ENCODE measurements around the gene MZT2B.
"Not testable (repeated sequence)": the region's sequence is repeated elsewhere in the genome, so short reads cannot be mapped to it uniquely, and the experiment has no call there.

DNA sequence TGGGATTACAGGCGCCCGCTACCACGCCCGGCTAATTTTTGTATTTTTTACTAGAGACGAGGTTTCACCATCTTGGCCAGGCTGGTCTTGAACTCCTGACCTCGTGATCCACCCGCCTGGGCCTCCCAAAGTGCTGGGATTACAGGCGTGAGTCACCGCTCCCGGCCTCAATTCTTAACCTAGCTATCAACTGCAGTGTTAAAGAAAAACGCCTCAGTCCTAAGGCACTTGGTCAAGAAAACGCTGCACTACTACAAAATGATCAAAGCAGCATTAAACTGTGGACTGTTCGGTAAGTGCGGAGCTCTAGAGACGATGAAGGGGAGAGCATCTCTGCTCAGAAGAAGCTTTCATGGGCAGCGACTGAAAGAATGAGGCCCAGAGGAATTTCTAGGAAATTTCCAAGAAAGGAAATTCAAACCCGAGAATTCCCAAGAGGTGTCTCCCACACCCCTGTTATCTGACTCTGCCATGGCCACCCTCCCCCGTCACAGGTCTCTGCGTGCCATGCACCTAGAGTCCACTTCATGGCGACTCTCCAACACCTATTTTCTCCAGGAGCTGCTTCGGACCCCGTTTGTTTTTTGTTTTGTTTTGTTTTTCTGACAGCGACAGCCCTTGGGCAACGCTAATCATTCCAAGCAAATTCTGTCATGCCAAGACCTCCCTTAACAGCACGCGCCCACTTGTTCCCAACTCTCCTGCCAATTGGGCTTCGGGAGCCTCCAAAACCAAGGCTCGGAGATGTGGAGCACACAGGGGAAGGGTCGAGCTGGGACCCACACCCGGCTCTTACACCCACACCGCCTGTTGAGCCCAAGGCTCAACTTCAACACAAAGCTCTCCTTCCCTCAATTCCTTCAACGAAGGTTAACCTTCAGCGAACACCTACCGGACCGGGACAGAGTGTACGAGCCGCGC lies 1.4 kb upstream of the MZT2B start:
- not testable (repeated sequence) for TF ChIP-seq CTCF (conservative IDR thresholded peaks at IDR 0.05; ENCODE audit: low read depth, low read length); EZH2 (IDR thresholded peaks at IDR 0.05; ENCODE audit: borderline replicate concordance, low read depth, low read length, poor library complexity, severe bottlenecking)
